ENCODE results near the gene NACC1. TPM values are rescaled to one million over a fixed set of nuclear protein-coding genes. Genes with fewer than 3 reads are reported as not detected.

The NACC1 gene
- total RNA-seq, 1 donor from 2014 or later, result 35.4 TPM

GRCh38 chr19:13091400-13092157 lies 26.5 kb upstream of the NACC1 start:
- H3K4me1 ChIP-seq, result peaks cover 77% of the 10 kb centered on the region
- no peaks in the 10 kb centered on the region for H3K9me3 ChIP-seq (replicated peaks)
- peak overlapping the region; percentile 97 for H3K27ac ChIP-seq (replicated peaks)
- DNase-seq, result peak; percentile 62
- no peak for TF ChIP-seq CTCF (IDR thresholded peaks at IDR 0.05; ENCODE audit: borderline replicate concordance)
- intact Hi-C loops (cut with micrococcal nuclease), result loop anchor here (5.0 kb wide), 1 partner anchor 109 kb away; no protein-coding TSS in a partner anchor
- H3K27me3 ChIP-seq (ENCODE audit: low read depth), result no peaks in the 10 kb centered on the region
- peaks cover 35% of the 10 kb centered on the region for H3K36me3 ChIP-seq
- no peak overlapping the region for H3K4me3 ChIP-seq

GRCh38 chr19:13092158-13092543 lies 25.9 kb upstream of the NACC1 start:
- TF ChIP-seq CTCF (IDR thresholded peaks at IDR 0.05; ENCODE audit: borderline replicate concordance), result no peak
- intact Hi-C loops (cut with micrococcal nuclease), result loop anchor here (5.0 kb wide), 1 partner anchor 110 kb away; no protein-coding TSS in a partner anchor
- no peak overlapping the region for H3K4me3 ChIP-seq
- peaks cover 30% of the 10 kb centered on the region for H3K36me3 ChIP-seq
- no peaks in the 10 kb centered on the region for H3K9me3 ChIP-seq (replicated peaks)
- no peak for DNase-seq
- no peaks in the 10 kb centered on the region for H3K27me3 ChIP-seq (ENCODE audit: low read depth)
- H3K27ac ChIP-seq (replicated peaks), result peak overlapping the region; percentile 97
- H3K4me1 ChIP-seq, result peaks cover 80% of the 10 kb centered on the region

GRCh38 chr19:13092606-13093235 lies 25.3 kb upstream of the NACC1 start:
- H3K4me3 ChIP-seq, result no peak overlapping the region
- no peak for DNase-seq
- H3K9me3 ChIP-seq (replicated peaks), result no peaks in the 10 kb centered on the region
- no peaks in the 10 kb centered on the region for H3K27me3 ChIP-seq (ENCODE audit: low read depth)
- TF ChIP-seq CTCF (IDR thresholded peaks at IDR 0.05; ENCODE audit: borderline replicate concordance), result no peak
- intact Hi-C loops (cut with micrococcal nuclease), result loop anchor here (5.0 kb wide), 1 partner anchor 110 kb away; no protein-coding TSS in a partner anchor
- peak overlapping the region; percentile 97 for H3K27ac ChIP-seq (replicated peaks)
- H3K4me1 ChIP-seq, result peaks cover 85% of the 10 kb centered on the region
- peaks cover 25% of the 10 kb centered on the region for H3K36me3 ChIP-seq

GRCh38 chr19:13093407-13094105 lies 24.5 kb upstream of the NACC1 start:
- peak; percentile 97 for TF ChIP-seq CTCF (IDR thresholded peaks at IDR 0.05; ENCODE audit: borderline replicate concordance)
- no peak overlapping the region for H3K4me3 ChIP-seq
- H3K36me3 ChIP-seq, result peaks cover 19% of the 10 kb centered on the region
- H3K27ac ChIP-seq (replicated peaks), result peak overlapping the region; percentile 97
- H3K27me3 ChIP-seq (ENCODE audit: low read depth), result no peaks in the 10 kb centered on the region
- intact Hi-C loops (cut with micrococcal nuclease), result loop anchor here (5.0 kb wide), 1 partner anchor 111 kb away; no protein-coding TSS in a partner anchor
- peak; percentile 83 for DNase-seq
- peaks cover 94% of the 10 kb centered on the region for H3K4me1 ChIP-seq
- no peaks in the 10 kb centered on the region for H3K9me3 ChIP-seq (replicated peaks)

GRCh38 chr19:13094106-13094504 lies 24.0 kb upstream of the NACC1 start:
- no peaks in the 10 kb centered on the region for H3K27me3 ChIP-seq (ENCODE audit: low read depth)
- H3K27ac ChIP-seq (replicated peaks), result peak overlapping the region; percentile 97
- no peak for TF ChIP-seq CTCF (IDR thresholded peaks at IDR 0.05; ENCODE audit: borderline replicate concordance)
- H3K36me3 ChIP-seq, result peaks cover 19% of the 10 kb centered on the region
- DNase-seq, result no peak
- no peak overlapping the region for H3K4me3 ChIP-seq
- peaks cover 96% of the 10 kb centered on the region for H3K4me1 ChIP-seq
- intact Hi-C loops (cut with micrococcal nuclease), result loop anchor here (5.0 kb wide), 1 partner anchor 112 kb away; no protein-coding TSS in a partner anchor
- H3K9me3 ChIP-seq (replicated peaks), result no peaks in the 10 kb centered on the region
